HL-60/S4 treated with phorbol 12-myristate 13-acetate at 8.2 ng/mL for 4 days and 3 days (cell line): ENCODE data around the gene CCL26.

Experiments
- in situ Hi-C: fragments of 300-500 bp; cut with MboI; formaldehyde crosslinking; loops from 2 replicates; pipeline ENCODE4 v1.15.0; 2022; ENCODE audit warnings: low sequenced_read_pairs

Gene CCL26, protein sequence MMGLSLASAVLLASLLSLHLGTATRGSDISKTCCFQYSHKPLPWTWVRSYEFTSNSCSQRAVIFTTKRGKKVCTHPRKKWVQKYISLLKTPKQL

DNA sequence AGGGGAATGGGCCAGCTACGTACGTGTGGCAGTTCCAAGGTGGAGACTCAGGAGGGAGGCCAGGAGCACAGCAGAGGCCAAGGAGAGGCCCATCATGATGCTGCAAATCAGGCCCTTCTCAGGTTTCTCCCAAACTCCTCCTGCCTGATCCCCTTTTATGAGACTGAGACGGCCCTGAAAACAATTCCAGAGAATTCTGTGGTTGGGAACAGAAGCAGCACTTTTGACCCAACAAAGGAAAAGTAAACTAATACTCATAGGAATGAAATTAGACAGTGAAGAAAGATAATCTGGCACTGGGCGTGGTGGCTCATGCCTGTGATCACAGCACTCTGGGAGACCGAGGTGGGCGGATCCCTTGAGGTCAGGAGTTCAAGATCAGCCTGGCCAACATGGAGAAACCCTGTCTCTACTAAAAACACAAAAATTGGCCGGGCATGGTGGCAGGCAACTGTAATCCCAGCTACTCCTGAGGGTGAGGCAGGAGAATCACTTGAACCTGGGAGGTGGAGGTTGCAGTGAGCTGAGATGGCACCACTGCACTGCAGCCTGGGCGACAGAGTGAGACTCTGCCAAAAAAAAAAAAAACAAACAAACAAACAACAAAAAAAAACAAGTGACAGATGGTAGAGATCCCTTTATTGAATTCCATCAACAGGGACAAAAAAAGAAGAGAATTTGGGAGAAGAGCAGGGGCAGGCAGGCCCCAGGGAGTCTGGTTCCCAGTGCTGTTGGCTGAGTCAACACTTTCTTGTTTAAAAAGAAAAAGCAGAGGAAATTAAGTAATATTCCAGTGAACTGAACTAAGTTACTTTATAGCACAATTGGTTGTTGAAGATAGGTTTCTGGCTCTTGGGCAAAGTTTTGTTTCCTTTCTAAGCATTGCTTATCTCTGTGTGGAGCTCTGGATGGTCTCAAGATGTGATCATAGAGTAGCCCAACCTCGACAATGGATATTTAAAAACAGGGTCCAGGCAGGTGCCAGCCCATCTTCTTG, at the start of gene CCL26:
TSS of gene CCL26 (minus strand) at position 131 of the 997 bp plus-strand sequence. CDS start at position 96, 35 bp downstream.
- in situ Hi-C loops, result loop anchor here (25.0 kb wide), 1 partner anchor 710 kb away; the partner anchor contains the start of gene RCC1L

DNA sequence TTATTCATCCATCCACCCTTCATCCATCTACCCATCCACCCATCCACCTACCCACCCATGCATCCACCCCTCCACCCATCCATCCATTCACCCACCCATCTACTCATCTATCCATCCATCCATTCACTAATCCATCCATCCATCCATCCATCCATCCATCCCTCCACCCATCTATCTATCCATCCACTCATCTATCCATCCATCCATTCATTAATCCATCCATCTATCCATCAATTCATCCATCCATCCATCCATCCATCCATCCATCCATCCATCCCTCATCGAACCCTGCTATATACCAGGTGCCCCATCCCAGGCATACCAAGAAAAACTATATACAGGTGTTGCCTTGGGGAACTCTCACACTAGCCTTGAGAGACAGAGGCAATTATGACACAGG, 48.7 kb upstream of the CCL26 start:
- in situ Hi-C loops, result no loop called here

DNA sequence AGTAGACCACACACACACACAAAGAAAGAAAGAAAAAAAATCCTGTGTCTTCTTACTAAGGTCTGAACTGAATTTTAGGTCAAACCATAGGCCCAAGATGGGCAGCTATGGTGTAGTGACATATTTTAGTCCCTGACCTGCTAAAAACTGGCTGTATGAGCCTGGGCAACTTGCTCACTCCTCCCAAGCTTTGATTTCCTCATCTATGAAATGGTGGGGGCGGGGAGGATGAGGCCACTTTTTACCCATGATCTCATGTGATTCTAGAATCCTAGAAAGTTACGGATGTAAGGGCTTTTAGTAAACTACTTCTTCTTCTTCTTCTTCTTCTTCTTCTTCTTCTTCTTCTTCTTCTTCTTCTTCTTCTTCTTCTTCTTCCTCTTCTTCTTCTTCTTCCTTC, 47.7 kb upstream of the CCL26 start:
- in situ Hi-C loops, result no loop called here

DNA sequence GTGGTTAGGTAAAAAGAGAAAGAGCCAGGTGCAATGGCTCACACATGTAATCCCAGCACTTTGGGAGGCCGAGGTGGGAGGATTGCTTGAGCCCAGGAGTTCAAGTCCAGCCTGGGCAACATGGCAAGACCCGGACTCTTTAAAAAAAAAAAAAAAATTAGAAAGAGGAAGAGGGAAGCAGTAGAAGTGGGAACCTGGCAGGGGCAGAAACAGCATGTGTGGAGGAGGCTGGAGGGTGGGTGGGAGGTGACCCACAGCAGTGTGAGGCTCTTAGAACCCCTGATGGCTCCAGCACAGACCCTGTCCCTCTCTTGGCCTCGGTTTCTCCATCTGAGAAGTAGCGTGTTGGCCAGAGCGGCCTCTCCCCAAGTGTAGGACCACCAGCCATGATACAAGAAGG, 46.5 kb upstream of the CCL26 start:
- in situ Hi-C loops, result no loop called here

DNA sequence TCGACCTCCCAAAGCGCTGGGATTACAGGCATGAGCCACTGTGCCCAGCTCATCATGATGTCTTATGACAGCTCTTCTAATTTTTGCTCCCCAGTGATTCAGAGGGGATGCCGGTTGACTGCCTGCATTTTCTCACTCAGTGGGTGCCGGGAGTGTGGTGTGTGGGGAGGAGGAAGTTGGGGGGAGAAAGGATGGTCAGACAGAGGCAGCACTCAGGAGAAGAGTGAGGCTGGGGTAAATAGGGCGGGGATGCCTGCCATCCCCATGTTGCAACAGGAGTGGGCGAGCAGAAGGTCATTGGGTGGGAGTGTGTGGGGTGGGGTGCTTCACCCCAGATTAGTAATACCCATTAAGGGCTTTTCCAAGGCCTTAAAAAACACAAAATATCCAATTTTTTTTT, 45.1 kb upstream of the CCL26 start:
- in situ Hi-C loops, result no loop called here

DNA sequence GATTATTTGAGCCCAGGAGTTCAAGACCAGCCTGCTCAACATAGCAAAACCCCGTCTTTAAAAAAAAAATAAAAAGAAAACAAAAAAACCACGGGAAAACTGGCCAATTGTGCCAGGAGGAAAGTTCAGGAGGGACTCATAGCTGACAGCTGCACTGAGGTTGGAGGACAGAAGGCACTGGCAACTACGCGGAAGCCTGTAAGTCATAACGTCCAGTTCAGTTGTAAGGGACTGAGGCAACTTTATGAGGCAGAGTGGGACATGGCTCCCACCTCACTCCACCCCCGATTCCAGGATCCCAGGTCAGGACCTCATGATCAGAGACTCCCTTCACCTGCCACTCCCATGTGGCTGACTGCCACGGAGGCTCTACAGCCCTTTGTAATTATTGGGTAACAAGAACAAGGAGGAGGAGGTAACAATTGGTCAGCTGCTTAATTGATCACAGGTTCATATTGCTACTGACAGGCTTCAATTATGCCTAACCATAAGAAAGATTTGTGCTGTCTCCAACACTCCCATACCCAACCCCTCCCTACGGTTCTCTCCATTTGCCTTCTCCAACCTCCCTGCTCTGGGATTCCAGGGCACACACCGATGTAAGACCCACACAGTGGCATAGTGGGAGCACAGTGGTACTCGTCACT, 43.5 kb upstream of the CCL26 start:
- in situ Hi-C loops, result no loop called here

DNA sequence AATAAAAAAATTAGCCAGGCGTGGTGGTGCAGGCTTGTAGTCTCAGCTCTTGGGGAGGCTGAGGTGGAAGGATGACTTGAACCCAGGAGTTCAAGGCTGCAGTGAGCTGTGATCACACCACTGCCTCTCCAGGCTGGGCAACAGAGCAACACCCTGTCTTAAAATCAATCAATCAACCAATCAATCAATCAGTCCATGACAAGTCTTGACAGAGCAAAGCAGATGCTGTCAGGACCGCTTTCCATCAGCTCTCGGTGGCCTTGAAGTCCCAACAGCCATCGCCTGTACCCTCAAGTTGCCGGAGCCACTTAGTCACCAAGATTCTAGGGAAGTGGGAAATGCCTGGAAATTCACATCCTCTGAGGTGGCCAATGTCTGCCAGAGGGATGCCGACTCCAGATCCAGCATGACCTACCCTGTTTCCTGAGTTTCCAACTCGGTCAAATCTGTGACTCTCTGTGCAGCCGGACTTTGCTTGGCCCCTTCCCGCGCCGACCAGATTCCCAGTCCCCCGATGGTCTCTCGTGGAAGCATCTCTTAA, 42.5 kb upstream of the CCL26 start:
- in situ Hi-C loops, result no loop called here

DNA sequence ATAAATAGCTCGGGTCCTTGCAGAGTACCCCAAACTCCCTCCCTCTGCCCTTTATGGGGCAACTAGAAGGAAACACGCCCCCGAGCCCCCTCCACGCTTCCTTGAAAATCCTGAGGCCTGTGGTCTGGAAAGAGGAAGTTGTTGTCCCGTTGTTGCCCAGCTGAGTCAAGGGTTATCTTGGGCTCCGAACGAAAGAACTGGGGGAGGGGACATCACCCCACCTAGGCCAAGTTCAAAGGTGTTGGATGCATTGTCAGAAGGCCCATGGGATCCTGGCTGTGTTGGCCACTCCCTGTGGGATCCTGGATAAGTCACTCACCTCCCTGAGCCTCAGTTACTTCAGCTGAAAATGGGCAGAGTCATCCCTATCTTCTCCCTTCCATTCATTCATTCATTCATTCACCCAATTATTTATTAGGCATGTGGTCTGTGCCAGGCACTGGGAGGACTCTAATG, 41.8 kb upstream of the CCL26 start, which contains the start of gene CCL24:
TSS of gene CCL24 (minus strand) at position 26 of the 456 bp plus-strand sequence. CDS start 91 bp downstream, outside the sequence.
- in situ Hi-C loops, result no loop called here

DNA sequence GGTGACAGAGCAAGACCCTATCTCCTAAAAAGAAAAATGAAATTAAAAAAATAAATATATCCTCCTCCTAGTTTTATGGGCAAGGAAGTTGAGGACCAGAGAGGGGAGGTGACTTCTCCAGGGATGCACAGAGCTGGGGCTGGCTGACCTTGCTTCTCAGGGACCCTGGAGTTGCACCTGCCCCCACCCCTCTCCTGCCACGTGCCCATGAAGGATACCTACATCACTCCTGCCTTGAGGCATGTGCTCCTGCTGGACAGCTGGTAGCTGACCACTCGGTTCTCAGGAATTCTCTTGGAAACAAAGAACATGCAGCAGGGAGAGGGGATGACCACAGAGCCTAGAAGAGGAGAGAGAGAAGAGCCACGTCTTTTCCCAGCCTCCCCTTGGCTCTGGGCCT, 41.1 kb upstream of the CCL26 start:
- in situ Hi-C loops, result no loop called here

DNA sequence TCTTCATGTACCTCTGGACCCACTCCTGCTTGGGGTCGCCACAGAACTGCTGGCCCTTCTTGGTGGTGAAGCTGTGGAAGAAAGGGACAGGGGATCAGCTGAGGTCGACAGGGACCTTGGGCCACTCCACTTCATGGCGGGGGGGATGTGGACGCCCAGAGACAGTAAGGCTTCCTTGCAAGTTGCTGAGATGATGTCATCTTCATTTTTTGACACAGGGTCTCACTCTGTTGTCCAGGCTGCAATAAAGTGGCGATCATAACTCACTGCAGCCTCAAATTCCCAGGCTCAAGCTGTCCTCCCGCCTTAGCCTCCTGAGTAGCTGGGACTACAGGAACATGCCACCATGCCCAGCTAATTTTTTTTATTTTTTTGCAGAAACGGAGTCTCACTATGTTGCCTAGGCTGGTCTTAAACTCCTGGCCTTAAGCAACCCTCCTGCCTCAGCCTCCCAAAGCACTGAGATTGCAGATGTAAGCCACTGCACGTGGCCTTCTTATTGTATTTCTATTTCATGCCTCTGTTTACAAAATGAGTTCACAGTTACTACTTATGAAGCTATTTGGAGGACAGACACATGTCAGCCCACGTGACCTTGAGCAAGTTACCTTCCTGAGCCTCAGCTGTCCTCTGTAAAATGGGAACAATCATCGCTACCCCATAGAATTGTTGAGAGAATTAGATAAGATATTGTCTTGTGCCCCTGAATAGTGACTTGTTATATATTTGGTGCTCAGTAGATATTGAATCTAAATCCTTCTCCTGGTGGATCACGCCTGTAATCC, 40.1 kb upstream of the CCL26 start:
- in situ Hi-C loops, result no loop called here

DNA sequence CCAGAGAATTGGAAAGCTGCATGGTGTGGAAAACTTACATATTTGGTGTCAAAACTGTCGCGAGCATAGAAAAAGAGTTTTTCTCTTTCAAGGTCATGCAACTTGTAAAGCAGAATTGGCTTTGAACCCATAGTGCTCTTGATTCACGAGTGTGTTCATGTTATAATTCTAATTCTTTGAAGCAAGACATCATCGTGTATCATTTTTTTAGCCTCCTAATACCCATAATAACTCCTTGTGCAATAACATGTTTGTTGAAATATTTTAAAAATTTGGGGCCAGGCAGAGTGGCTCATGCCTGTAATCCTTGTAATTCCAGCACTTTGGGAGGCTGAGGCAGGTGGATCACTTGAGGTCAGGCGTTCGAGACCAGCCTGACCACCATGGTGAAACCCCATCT, 37.4 kb upstream of the CCL26 start:
- in situ Hi-C loops, result no loop called here

DNA sequence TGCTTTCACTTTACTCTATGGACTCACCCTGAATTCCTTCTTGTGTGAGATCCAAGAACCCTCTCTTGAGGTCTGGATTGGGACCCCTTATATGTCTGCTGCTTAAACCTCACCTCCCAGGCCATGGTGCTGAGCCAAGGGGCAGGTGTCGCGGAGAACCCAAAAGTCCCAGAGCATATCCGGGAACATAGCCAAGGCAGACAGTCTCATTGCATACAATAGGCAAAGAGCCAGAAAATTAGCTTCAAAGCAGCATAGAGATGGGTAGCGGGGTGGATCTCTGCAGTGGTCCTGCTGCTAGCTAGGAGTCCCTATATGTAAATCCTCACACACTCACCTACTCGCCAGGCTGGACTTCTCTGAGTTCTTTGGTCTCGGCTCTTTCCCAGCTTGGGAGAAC, 36.1 kb upstream of the CCL26 start:
- in situ Hi-C loops, result no loop called here

DNA sequence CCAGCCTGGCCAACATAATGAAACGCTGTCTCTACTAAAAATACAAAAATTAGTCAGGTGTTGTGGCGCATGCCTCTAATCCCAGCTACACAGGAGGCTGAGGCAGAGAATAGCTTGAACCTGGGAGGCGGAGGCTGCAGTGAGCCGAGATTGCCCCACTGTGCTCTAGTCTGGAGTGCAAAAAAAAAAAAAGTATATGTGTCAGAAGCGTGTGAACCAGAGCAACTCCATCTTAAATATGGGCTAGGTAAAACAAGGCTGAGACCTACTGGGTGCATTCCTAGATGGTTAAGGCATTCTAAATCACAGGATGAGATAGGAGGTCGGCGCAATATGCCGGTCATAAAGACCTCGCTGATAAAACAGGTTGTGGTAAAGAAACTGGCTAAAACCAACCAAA, 35.4 kb upstream of the CCL26 start:
- in situ Hi-C loops, result no loop called here

DNA sequence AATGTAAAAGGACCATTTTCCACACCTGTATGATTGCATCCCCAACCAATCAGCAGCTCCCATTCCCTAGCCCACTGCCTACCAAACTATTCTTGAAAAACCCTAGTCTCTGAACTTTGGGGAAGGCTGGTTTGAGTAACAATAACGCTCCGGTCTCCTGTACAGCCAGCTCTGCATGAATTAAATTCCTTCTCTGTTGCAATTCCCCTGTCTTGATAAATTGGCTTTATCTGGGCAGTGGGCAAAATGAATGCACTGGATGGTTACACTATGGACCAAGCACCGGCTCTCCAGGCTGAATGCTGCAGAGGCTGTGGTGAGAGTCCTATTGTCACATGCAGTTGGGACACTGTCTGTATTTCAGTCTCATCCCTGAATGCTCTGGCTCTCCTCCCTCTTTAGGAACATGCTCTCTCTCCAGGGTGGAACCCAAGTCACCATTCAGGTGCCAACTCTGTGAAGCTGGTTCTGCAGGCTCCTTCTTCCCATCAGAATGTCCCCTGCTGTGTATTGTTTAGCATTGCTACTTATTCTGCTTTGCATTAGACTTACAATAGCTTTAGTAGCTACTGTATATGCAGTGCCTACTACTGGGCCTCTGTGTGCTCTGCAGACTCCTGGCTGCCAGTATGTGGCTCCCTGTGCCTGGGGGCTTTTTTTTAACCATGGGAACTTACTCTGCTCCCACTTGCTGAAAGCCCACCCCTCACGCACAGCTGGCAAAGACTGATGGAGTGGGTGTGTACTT, 34.7 kb upstream of the CCL26 start:
- in situ Hi-C loops, result no loop called here

DNA sequence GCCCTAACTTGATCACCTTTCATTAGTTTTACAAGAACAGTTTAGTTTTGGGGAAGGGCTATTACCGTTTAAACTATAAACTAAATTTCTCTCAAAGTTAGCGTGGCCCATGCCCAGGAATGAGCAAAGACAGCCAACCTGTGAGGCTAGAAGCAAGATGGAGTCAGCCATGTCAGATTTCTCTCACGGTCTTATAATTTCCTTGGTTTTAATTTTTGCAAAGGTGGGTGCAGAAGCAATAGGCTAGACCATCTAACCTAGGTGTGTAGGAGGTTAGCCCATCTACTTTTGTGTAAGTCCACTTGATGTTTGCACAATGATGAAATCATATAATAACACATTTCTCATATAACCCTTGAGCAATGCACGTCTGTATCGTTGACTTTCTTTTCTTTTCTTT, 32.7 kb upstream of the CCL26 start:
- in situ Hi-C loops, result no loop called here

DNA sequence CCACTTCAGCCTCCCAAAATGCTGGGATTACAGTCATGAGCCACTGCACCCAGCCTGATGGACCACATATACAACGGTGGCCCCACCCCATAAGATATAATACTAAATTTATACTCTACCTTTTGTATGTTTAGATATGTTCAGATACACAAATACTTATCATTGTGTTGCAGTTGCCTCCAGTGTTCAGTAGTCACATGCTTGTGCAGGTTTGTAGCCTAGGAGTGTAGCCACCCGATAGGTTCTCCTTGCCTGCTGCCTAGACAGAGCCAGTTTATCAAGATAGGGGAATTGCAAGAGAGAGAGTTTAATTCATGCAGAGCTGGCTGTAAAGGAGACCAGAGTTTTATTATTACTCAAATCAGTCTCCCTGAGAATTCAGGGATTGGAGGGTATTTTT, 32.0 kb upstream of the CCL26 start:
- in situ Hi-C loops, result no loop called here

DNA sequence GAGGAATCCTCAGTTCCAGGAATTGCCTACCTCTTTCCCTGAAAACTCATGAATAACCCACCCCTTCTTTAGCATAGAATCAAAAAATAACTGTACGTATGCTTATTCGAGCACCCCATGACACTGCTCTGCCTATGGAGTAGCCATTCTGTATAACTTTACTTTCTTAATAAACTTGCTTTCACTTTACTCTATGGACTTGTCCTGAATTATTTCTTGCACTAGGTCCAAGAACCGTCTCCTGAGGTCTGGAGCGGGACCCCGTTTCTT, 30.5 kb upstream of the CCL26 start:
- in situ Hi-C loops, result no loop called here

DNA sequence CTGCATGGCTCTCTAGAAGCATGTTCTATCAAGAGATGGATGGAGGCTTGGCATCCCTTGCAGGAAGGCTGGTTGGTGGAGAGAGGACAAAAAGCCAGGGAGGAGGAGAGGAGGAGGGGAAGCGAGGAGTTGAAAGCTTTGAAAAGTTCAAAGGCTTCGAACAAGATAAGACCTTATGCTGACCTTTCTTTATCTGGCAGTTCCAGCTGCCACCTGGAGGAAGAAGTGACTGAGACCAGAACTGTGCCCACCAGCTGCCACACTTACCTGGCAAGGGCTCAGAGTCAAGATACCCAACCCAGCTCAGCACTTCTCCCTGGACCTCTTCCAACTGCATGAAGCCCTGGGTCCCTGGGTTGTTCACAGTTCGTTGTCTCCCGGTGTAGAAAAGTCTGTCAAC, 26.8 kb upstream of the CCL26 start:
- in situ Hi-C loops, result no loop called here

DNA sequence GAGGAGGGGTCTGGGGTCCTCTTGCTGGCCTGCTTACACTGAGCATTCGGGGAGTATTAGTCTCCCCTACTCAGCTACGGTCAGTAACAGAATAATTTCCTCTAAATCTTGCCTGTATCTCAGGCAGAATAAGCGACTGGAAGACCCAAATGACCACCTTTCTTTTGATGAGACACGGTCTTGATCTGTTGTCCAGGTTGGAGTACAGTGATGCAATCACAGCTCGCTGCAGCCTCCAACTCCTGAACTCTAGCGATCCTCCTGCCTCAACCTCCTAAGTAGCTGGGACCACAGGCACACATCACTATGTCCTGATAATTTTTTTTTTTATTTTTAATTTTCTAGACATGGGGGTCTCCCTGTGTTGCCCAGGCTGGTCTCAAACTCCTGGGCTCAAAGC, 24.4 kb upstream of the CCL26 start:
- in situ Hi-C loops, result no loop called here

DNA sequence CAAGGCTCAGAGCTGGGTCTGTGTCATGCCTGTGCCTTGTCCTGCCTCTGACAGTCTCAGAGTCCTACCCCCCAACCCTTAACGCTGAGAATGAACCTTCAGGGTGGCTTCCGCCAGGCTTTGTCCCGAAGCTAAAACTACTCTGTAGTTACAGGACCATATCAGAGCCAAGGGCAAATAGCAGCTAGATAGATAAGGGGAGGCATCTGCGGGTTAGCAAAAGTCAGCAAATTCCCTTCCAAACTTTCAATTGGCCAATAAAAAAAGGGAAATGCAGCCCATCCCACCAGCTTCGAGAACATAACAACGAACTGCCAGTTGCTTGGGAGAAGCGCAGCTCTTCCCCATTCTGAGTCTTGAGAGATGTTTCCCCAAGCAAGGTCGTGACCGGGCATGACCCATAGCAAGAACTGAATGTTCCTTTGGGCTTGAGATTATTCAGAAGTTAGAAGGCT, 23.8 kb upstream of the CCL26 start:
- in situ Hi-C loops, result no loop called here
